ENCODE data around the gene CIT.

GRCh38 chr12:119735079-119735478 is 142.0 kb downstream of the CIT start:
- TF ChIP-seq KLF1 (tag by site-specific recombination; IDR thresholded peaks at IDR 0.05) (no peak), ZBTB7A (tag by site-specific recombination; IDR thresholded peaks at IDR 0.05; ENCODE audit: low read depth) (no peak), ATF2 (tag by site-specific recombination; IDR thresholded peaks at IDR 0.05; ENCODE audit: low read depth) (no peak), ZBTB10 (tag by site-specific recombination; IDR thresholded peaks at IDR 0.05) (no peak), ZNF830 (tag by site-specific recombination; IDR thresholded peaks at IDR 0.05; ENCODE audit: low read depth) (no peak), ZNF121 (tag by site-specific recombination; IDR thresholded peaks at IDR 0.05) (no peak), ZNF311 (tag by site-specific recombination; IDR thresholded peaks at IDR 0.05; ENCODE audit: borderline replicate concordance) (no peak)
- TF ChIP-seq, protein P1, sequence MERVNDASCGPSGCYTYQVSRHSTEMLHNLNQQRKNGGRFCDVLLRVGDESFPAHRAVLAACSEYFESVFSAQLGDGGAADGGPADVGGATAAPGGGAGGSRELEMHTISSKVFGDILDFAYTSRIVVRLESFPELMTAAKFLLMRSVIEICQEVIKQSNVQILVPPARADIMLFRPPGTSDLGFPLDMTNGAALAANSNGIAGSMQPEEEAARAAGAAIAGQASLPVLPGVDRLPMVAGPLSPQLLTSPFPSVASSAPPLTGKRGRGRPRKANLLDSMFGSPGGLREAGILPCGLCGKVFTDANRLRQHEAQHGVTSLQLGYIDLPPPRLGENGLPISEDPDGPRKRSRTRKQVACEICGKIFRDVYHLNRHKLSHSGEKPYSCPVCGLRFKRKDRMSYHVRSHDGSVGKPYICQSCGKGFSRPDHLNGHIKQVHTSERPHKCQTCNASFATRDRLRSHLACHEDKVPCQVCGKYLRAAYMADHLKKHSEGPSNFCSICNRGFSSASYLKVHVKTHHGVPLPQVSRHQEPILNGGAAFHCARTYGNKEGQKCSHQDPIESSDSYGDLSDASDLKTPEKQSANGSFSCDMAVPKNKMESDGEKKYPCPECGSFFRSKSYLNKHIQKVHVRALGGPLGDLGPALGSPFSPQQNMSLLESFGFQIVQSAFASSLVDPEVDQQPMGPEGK (tag by site-specific recombination; IDR thresholded peaks at IDR 0.05), result no peak
- TF ChIP-seq, protein P2, sequence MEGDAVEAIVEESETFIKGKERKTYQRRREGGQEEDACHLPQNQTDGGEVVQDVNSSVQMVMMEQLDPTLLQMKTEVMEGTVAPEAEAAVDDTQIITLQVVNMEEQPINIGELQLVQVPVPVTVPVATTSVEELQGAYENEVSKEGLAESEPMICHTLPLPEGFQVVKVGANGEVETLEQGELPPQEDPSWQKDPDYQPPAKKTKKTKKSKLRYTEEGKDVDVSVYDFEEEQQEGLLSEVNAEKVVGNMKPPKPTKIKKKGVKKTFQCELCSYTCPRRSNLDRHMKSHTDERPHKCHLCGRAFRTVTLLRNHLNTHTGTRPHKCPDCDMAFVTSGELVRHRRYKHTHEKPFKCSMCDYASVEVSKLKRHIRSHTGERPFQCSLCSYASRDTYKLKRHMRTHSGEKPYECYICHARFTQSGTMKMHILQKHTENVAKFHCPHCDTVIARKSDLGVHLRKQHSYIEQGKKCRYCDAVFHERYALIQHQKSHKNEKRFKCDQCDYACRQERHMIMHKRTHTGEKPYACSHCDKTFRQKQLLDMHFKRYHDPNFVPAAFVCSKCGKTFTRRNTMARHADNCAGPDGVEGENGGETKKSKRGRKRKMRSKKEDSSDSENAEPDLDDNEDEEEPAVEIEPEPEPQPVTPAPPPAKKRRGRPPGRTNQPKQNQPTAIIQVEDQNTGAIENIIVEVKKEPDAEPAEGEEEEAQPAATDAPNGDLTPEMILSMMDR (tag by site-specific recombination; IDR thresholded peaks at IDR 0.05), result no peak
